K562 (cell line): Measurements from ENCODE around the gene HELZ. TPM values are rescaled to one million over a fixed set of nuclear protein-coding genes. Genes with fewer than 3 reads are reported as not detected.
A peak's percentile ranks its signal among the peaks of the same experiment; 100 is the strongest.

Experiments used
- ATAC-seq: fragments of 200-7000 bp; cut with Tn5 transposase; 3 replicates; pipeline ENCODE4 v1.9.1; 2020; ENCODE audit warnings: moderate library complexity
- Bru-seq: library from RNA; stranded (reverse); fragments of 400-500 nt; gene quantifications from one replicate; lab custom pipeline; 2021; lab: Mats Ljungman, UMichigan
- BruChase-seq, 2 experiments: library from RNA; stranded (reverse); fragments of 400-500 nt; gene quantifications; one replicate each; lab custom pipeline; 2021; lab: Mats Ljungman, UMichigan
- BruUV-seq: library from RNA; stranded (reverse); fragments of 400-500 nt; replicated peaks from 2 replicates; lab custom pipeline; 2021; lab: Mats Ljungman, UMichigan
- CTCF ChIA-PET: fragments of 300-600 bp; formaldehyde crosslinking; extraction: SDS; loops from one replicate; lab custom pipeline; 2021; ENCODE audit warnings: low intra/inter-chr PET ratio; lab: Yijun Ruan, JAX
- POLR2A ChIA-PET: fragments of 300-600, 350-650 bp; sonication (Branson Sonifier 250); formaldehyde crosslinking; extraction: SDS; loops from one replicate; lab custom pipeline; 2021; ENCODE audit warnings: antibody characterized with exemption, inconsistent platforms; lab: Yijun Ruan, JAX
- DNase-seq, 4 experiments: peaks; one replicate each; pipeline versions ENCODE4 v3.0.0 to v3.0.0-alpha.2; 2011 to 2018; ENCODE audit warnings: low spot score in 3 of 4, mixed read lengths in 3 of 4; ENCODE audit errors: extremely low read depth in 1 of 4
- FAIRE-seq: peaks from 2 replicates; lab custom pipeline; 2011; peaks lifted over from hg19 to GRCh38; lab: Jason Lieb, UNC
- H2AFZ ChIP-seq: 2 replicates; pipeline ENCODE4 v1.6.0; 2011; ENCODE audit warnings: low read depth, low read length, control low read depth, inconsistent platforms
- H3K27ac ChIP-seq: fragments of 200-600 bp; 3 replicates; pipeline ENCODE4 v1.8.0; 2011; ENCODE audit warnings: low read depth, mild to moderate bottlenecking, control low read depth, inconsistent platforms, low read length, moderate library complexity, mixed read lengths; ENCODE audit errors: extremely low read depth
- H3K27me3 ChIP-seq, 2 experiments: fragments of 300-600 bp in 1 of 2; 2 replicates in 1 of 2; 3 replicates in 1 of 2; pipeline versions ENCODE4 v1.6.0 to v1.8.0; 2011; ENCODE audit warnings: inconsistent platforms in 2 of 2, low read length in 2 of 2, mild to moderate bottlenecking in 1 of 2, mixed read lengths in 1 of 2, moderate library complexity in 1 of 2; ENCODE audit not compliant: control insufficient read depth in 2 of 2, insufficient read depth in 2 of 2
- H3K36me3 ChIP-seq: fragments of 300-600 bp; 3 replicates; pipeline ENCODE4 v1.8.0; 2011; ENCODE audit warnings: mild to moderate bottlenecking, low read length, inconsistent platforms; ENCODE audit not compliant: control insufficient read depth, insufficient read depth
- H3K4me1 ChIP-seq, 2 experiments: fragments of 200-600 bp in 1 of 2; replicated peaks in 1 of 2; 2 replicates in 1 of 2; 3 replicates in 1 of 2; pipeline versions ENCODE4 v1.5.1 to v1.8.0; 2011; ENCODE audit warnings: inconsistent platforms in 2 of 2, low read length in 2 of 2, mild to moderate bottlenecking in 1 of 2, mixed read lengths in 1 of 2, moderate library complexity in 1 of 2; ENCODE audit not compliant: control insufficient read depth in 2 of 2, insufficient read depth in 2 of 2
- H3K4me2 ChIP-seq: 2 replicates; pipeline ENCODE4 v1.6.1; 2011; ENCODE audit warnings: low read length, control low read depth, inconsistent platforms, mixed read lengths; ENCODE audit not compliant: insufficient read depth
- H3K4me3 ChIP-seq: fragments of 200-600 bp; sonication (generic), shearing (Covaris generic); 2 replicates; pipeline ENCODE4 v1.5.1; 2016; ENCODE audit warnings: control low read depth, inconsistent platforms
- H3K79me2 ChIP-seq: fragments of 200-600 bp; 3 replicates; pipeline ENCODE4 v1.8.0; 2011; ENCODE audit warnings: low read length, inconsistent platforms; ENCODE audit not compliant: control insufficient read depth, insufficient read depth
- H3K9ac ChIP-seq, 2 experiments: 2 replicates each; pipeline versions ENCODE4 v1.6.0 to v1.6.1; 2011; ENCODE audit warnings: low read depth in 2 of 2, low read length in 2 of 2, control low read depth in 1 of 2, inconsistent platforms in 1 of 2, mild to moderate bottlenecking in 1 of 2, mixed read lengths in 1 of 2; ENCODE audit not compliant: insufficient read depth in 1 of 2
- H3K9me1 ChIP-seq: one replicate; pipeline ENCODE4 v1.6.0; 2011; ENCODE audit warnings: inconsistent platforms, mild to moderate bottlenecking, low read length, moderate library complexity; ENCODE audit not compliant: control insufficient read depth, insufficient read depth
- H3K9me3 ChIP-seq: replicated peaks from 2 replicates; pipeline ENCODE4 v1.5.1; 2011; ENCODE audit warnings: low read depth, low read length, inconsistent platforms; ENCODE audit not compliant: control insufficient read depth, insufficient read depth
- H4K20me1 ChIP-seq: replicated peaks from 2 replicates; pipeline ENCODE4 v1.6.1; 2011; ENCODE audit warnings: low read length, inconsistent platforms, mixed read lengths; ENCODE audit not compliant: control insufficient read depth, insufficient read depth
- POLR2G ChIP-seq: fragments of 200-400 bp; formaldehyde crosslinking; IDR thresholded peaks from 2 replicates; pipeline ENCODE4 v1.6.1; 2017; ENCODE audit warnings: low read depth, mild to moderate bottlenecking, antibody characterized with exemption, low read length, moderate library complexity
- SP1 ChIP-seq: sonication (generic); formaldehyde crosslinking; IDR thresholded peaks from 2 replicates; pipeline ENCODE4 v1.8.1; 2022; ENCODE audit warnings: mild to moderate bottlenecking, missing genetic modification reagents
- TBP ChIP-seq: optimal IDR thresholded peaks from 2 replicates; pipeline ENCODE3; 2011; ENCODE audit warnings: low read depth, low read length, improper control_type of control experiment
- XRCC5 ChIP-seq: fragments of 200-400 bp; formaldehyde crosslinking; IDR thresholded peaks from 2 replicates; pipeline ENCODE4 v1.6.1; 2017; ENCODE audit warnings: low read depth, mild to moderate bottlenecking, low read length
- ZC3H8 ChIP-seq: fragments of 450-650 bp; IDR thresholded peaks from 2 replicates; pipeline ENCODE4 v1.6.1; 2017
- whole genome bisulfite sequencing: fragments of 100-300 bp; shearing (Covaris generic); methylation state at CpG from one replicate; pipeline ENCODE4 v1.1.6; 2016; ENCODE audit warnings: low coverage, mixed read lengths; ENCODE audit not compliant: insufficient coverage; ENCODE audit errors: missing lambda C conversion rate; 5-methylcytosine and 5-hydroxymethylcytosine counted together
- in situ Hi-C: fragments of 300-500 bp; cut with MboI; formaldehyde crosslinking; loops from 4 replicates; pipeline ENCODE4 v1.15.0; 2018; ENCODE audit warnings: inconsistent platforms, mixed read lengths
- intact Hi-C: fragments of 100-400 bp; cut with micrococcal nuclease; formaldehyde crosslinking; loops from 2 replicates; pipeline ENCODE4 v1.14.2; 2022
- long read RNA-seq, 3 experiments: library from polyadenylated mRNA in 2 of 3; library from RNA in 1 of 3; unstranded in 2 of 3; stranded (forward) in 1 of 3; transcript quantifications; one replicate each; pipeline ENCODE4 v2.0.0, GENCODE V29; 2019 to 2022
- polyA minus RNA-seq, 3 experiments: library from RNA; depleted of rRNA, polyadenylated mRNA; stranded (reverse); fragments of >200 nt; gene quantifications; 2 replicates each; pipeline ENCODE4 v1.2.3, GENCODE V29; 2011
- polyA plus RNA-seq, 8 experiments: library from polyadenylated mRNA; depleted of rRNA in 4 of 8; stranded (reverse) in 5 of 8; unstranded in 3 of 8; fragments of >200 nt; fragmentation: Nextera tagmentation in 2 of 8; fragmentation: Illumina TruSeq in 1 of 8; extraction: Ambion mirVana in 2 of 8; extraction: Trizol in 1 of 8; gene quantifications; 2 replicates each; pipeline versions ENCODE4 v1.2.1 to v1.2.3, GENCODE V29; 2011 to 2014; ENCODE audit warnings: inconsistent platforms in 1 of 8, missing spikeins in 1 of 8
- total RNA-seq, 7 experiments: library from RNA; depleted of rRNA in 6 of 7; stranded (reverse); fragments of >200 nt in 6 of 7; fragmentation: Illumina TruSeq in 2 of 7; extraction: Trizol in 2 of 7; gene quantifications; 2 replicates each; pipeline versions ENCODE4 v1.2.1 to v1.2.3, GENCODE V29; 2011 to 2021; ENCODE audit warnings: low replicate concordance in 1 of 7
- TF ChIP-seq, protein P1 (sequence below): fragments of 200-400 bp; formaldehyde crosslinking; IDR thresholded peaks from 2 replicates; pipeline ENCODE4 v1.6.1; 2017; ENCODE audit warnings: mild to moderate bottlenecking, low read depth, low read length, moderate library complexity
- TF ChIP-seq, protein P2 (sequence below), 3 experiments: fragments of 200-800 bp in 1 of 3; sonication (Bioruptor generic) in 1 of 3; sonication (generic) in 1 of 3; formaldehyde crosslinking in 1 of 3; IDR thresholded peaks; 2 replicates each; pipeline versions ENCODE4 v1.6.1 to v1.8.0; 2016 to 2022; ENCODE audit warnings: mild to moderate bottlenecking in 2 of 3, missing compliant biosample characterization in 2 of 3, missing genetic modification characterization in 2 of 3, missing genetic modification reagents in 1 of 3

Gene HELZ, protein sequence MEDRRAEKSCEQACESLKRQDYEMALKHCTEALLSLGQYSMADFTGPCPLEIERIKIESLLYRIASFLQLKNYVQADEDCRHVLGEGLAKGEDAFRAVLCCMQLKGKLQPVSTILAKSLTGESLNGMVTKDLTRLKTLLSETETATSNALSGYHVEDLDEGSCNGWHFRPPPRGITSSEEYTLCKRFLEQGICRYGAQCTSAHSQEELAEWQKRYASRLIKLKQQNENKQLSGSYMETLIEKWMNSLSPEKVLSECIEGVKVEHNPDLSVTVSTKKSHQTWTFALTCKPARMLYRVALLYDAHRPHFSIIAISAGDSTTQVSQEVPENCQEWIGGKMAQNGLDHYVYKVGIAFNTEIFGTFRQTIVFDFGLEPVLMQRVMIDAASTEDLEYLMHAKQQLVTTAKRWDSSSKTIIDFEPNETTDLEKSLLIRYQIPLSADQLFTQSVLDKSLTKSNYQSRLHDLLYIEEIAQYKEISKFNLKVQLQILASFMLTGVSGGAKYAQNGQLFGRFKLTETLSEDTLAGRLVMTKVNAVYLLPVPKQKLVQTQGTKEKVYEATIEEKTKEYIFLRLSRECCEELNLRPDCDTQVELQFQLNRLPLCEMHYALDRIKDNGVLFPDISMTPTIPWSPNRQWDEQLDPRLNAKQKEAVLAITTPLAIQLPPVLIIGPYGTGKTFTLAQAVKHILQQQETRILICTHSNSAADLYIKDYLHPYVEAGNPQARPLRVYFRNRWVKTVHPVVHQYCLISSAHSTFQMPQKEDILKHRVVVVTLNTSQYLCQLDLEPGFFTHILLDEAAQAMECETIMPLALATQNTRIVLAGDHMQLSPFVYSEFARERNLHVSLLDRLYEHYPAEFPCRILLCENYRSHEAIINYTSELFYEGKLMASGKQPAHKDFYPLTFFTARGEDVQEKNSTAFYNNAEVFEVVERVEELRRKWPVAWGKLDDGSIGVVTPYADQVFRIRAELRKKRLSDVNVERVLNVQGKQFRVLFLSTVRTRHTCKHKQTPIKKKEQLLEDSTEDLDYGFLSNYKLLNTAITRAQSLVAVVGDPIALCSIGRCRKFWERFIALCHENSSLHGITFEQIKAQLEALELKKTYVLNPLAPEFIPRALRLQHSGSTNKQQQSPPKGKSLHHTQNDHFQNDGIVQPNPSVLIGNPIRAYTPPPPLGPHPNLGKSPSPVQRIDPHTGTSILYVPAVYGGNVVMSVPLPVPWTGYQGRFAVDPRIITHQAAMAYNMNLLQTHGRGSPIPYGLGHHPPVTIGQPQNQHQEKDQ (N-terminal part only)
- total RNA-seq (2011; cell fraction: chromatin; rRNA removed; ENCODE audit: low replicate concordance), result 122 and 381 TPM in 2 replicates
- 40.2 and 76.2 TPM in 2 replicates for total RNA-seq (2011; cell fraction: nucleolus; rRNA removed)
- total RNA-seq (2011; cell fraction: nucleoplasm; rRNA removed), result 95.5 and 139 TPM in 2 replicates
- total RNA-seq (2014; rRNA removed) (12.9 and 18.6 TPM in 2 replicates), total RNA-seq (2014; rRNA removed; fragmentation: Illumina TruSeq; extraction: Trizol) (34.2 and 39.6 TPM in 2 replicates), total RNA-seq (2015; rRNA removed; fragmentation: Illumina TruSeq; extraction: Trizol) (24.0 and 25.1 TPM in 2 replicates), total RNA-seq (2021) (39.8 TPM in 2 replicates), polyA plus RNA-seq (2011; rRNA removed) (23.7 and 25.4 TPM in 2 replicates), polyA plus RNA-seq (2014; fragmentation: Illumina TruSeq; extraction: Trizol) (13.4 and 17.3 TPM in 2 replicates), polyA plus RNA-seq (2014; fragmentation: Nextera tagmentation; extraction: Ambion mirVana) (10 to 100 TPM in 1 of 2 experiments, 1 to 10 TPM in 1; 5.2 to 11.3 TPM), polyA plus RNA-seq (2014; rRNA removed) (7.7 and 8.9 TPM in 2 replicates), polyA minus RNA-seq (2011; rRNA and poly(A)+ RNA removed) (140 and 161 TPM in 2 replicates), Bru-seq, nascent RNA (percentile 83 among the genes with signal in this experiment), BruChase-seq, experiment 1, labeled RNA remaining after a 2-hour chase (percentile 88 among the genes with signal in this experiment), BruChase-seq, experiment 2, labeled RNA remaining after a 6-hour chase (percentile 89 among the genes with signal in this experiment)
- 8.3 and 13.5 TPM in 2 replicates for polyA plus RNA-seq (2011; cell fraction: cytosol; rRNA removed)
- polyA plus RNA-seq (2011; cell fraction: nucleus; rRNA removed), result 21.2 and 23.2 TPM in 2 replicates
- polyA plus RNA-seq (2012), result 5.8 and 15.1 TPM in 2 replicates
- 43.3 and 44.0 TPM in 2 replicates for polyA minus RNA-seq (2011; cell fraction: cytosol; rRNA and poly(A)+ RNA removed)
- 48.1 and 120 TPM in 2 replicates for polyA minus RNA-seq (2011; cell fraction: nucleus; rRNA and poly(A)+ RNA removed)
- long read RNA-seq, experiment 1, partial matches to known transcripts, result 23 of 47 reads
- long read RNA-seq, experiment 1, other reads (novel, unspliced or antisense), result 19 of 47 reads
- long read RNA-seq, experiment 2, partial matches to known transcripts, result 1 of 6 reads
- long read RNA-seq, experiment 2, other reads (novel, unspliced or antisense), result 5 of 6 reads
- long read RNA-seq, experiment 3, partial matches to known transcripts, result 3 of 6 reads
- long read RNA-seq, experiment 3, other reads (novel, unspliced or antisense), result 2 of 6 reads

DNA sequence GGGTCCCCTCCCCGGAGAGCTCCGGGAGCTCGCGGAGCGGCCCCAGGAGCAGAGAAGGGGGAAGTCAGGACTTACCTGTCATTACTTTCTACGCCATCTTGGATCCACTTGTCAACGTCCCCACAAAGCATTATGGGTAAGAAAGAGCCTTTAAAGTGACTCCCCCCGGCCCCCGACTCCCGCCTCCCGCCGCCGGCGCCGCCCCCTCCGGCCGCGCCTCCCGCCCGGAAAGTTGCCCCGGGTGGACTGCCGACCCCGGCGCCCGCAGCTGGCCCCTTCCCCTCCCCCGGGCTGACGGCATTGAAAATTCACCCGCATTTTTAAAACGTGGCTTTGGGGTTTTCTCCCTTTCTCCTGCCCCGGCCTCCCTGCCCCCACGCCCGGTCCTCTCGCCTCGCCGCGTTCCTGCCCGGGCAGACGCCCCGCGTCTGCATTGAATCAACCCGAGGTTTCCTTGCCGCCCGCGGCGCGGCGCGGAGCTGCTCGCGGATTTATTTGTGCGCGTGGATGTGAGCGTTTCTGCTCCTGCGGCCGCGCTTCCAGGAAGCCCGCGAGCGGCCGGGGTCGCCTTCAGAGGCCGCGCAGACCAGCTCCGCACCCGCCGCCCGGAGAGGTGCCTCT is at the start of gene HELZ:
Gene HELZ (minus strand): TSS at position 124 of the 621 bp plus-strand sequence. CDS start 26,392 bp downstream, outside the sequence.
- peak; percentile 74 for ATAC-seq
- H3K9ac ChIP-seq, result peak within 1 kb of the TSS; percentile 84 to 96
- intact Hi-C loops, result no loop called here
- TF ChIP-seq POLR2G (peak; percentile 58), TBP (peak; percentile 77), XRCC5 (no peak), ZC3H8 (no peak), SP1 (CRISPR knock-in tag) (no peak)
- TF ChIP-seq, protein P1, sequence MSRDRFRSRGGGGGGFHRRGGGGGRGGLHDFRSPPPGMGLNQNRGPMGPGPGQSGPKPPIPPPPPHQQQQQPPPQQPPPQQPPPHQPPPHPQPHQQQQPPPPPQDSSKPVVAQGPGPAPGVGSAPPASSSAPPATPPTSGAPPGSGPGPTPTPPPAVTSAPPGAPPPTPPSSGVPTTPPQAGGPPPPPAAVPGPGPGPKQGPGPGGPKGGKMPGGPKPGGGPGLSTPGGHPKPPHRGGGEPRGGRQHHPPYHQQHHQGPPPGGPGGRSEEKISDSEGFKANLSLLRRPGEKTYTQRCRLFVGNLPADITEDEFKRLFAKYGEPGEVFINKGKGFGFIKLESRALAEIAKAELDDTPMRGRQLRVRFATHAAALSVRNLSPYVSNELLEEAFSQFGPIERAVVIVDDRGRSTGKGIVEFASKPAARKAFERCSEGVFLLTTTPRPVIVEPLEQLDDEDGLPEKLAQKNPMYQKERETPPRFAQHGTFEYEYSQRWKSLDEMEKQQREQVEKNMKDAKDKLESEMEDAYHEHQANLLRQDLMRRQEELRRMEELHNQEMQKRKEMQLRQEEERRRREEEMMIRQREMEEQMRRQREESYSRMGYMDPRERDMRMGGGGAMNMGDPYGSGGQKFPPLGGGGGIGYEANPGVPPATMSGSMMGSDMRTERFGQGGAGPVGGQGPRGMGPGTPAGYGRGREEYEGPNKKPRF, result no peak
- TF ChIP-seq, protein P2, sequence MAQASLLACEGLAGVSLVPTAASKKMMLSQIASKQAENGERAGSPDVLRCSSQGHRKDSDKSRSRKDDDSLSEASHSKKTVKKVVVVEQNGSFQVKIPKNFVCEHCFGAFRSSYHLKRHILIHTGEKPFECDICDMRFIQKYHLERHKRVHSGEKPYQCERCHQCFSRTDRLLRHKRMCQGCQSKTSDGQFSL (CRISPR knock-in tag; IDR thresholded peaks at IDR 0.05), result no peak
- TF ChIP-seq, protein P2 (tag; IDR thresholded peaks at IDR 0.05), result peak in 1 of 2 experiments; percentile 8; a peak in 1 of 4 replicates

More for the DNA sequence above, at the start of gene HELZ:
- POLR2A ChIA-PET, result interaction anchor here (0.8 to 1.2 kb wide), 3 partner anchors 24 to 175 kb away, joined by 3 to 5 read pairs (median 4); no protein-coding TSS in a partner anchor
- Histone ChIP-seq H3K79me2 (peaks cover 48% of the 10 kb centered on the region), H3K4me2 (peak within 1 kb of the TSS; percentile 76), H3K27me3 (no peaks in the 10 kb centered on the region), H3K4me3 (peak within 1 kb of the TSS; percentile 86), H3K36me3 (peaks cover 15% of the 10 kb centered on the region; the same call in 1 of the 3 replicates), H3K9me3 (no peaks in the 10 kb centered on the region), H3K4me1 (peaks cover 19 to 21% of the 10 kb centered on the region in 2 experiments), H3K27ac (peak within 1 kb of the TSS; percentile 87), H3K9me1 (no peaks in the 10 kb centered on the region), H4K20me1 (no peaks in the 10 kb centered on the region; the same call in 1 of the 2 replicates), H2AFZ (peak within 1 kb of the TSS; percentile 89)
- WGBS, result 0% methylated on average over 26 of the region's 67 CpGs
- DNase-seq (peak; percentile 87 to 90 (median 87)), FAIRE-seq (peak; percentile 15)
- BruUV-seq, result TSS peak; percentile 87
- CTCF ChIA-PET, result no interaction called here
- in situ Hi-C loops, result no loop called here
